Ovary (tissue), 3 donors: Measurements from ENCODE around the gene KCTD17.

Experiments
- POLR2A ChIP-seq: fragments of 450-650 bp; IDR thresholded peaks from one replicate; pipeline ENCODE4 v1.6.1; 2017; ENCODE audit warnings: antibody characterized with exemption, mild to moderate bottlenecking, moderate library complexity
- TF ChIP-seq, protein P1 (sequence below), 3 donors: fragments of 450-650 bp in 2 of 3; fragments of 200-600 bp in 1 of 3; IDR thresholded peaks; one replicate each; pipeline versions ENCODE4 v1.5.1 to v1.8.0; 2016 to 2022; ENCODE audit warnings: antibody characterized with exemption in 3 of 3, mild to moderate bottlenecking in 1 of 3
- donor health status: DM: no; HTN: no; CAD: no.

DNA sequence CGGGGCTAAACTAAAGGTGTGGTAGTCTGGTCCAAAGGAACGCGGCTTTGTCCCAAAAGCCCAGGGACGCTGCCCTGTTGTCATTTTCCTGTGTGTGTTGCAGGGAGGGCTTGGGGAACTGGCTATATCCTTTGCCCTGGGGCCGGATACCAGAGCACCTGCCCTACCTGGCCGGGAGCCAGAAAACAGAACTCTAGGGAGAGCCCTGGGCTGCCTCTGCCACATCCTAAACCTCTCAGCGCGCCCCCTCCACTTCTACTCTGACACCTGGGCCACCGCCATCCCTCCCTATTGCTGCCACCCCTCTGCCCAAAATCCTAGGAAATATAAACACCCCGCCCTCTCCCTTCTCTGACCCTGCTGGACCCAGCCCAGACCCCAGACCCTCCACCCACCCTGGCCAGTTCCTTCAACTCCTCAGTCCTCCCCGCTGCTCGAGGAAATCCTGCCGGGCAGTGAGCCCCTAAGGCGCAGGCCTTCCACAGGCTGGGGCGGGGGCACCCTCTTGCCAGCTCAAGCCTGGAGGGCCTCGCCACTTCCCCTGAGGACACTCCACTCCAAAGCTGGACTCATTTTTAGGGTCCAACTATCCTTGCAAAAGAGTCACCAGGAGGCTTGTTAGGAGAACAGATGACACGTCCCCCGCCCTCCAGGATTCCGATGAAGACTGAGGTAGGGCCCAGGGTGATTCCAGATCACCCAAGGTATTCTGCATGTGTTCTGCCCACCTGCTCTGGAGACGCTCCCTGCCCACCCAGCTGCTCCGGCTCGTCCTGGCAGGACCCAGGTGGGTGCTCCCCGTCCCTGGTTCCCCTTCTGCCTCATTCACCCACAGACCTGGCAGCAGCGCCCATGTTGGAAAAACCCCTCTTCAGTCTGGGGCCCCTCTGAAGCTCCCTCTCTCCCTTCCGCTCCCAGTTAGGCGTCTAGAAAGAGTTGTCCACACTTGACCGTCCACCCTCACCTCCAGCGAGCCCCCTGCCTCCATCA lies 12.2 kb downstream of the KCTD17 start:
- no peak for TF ChIP-seq POLR2A
- TF ChIP-seq, protein P1, sequence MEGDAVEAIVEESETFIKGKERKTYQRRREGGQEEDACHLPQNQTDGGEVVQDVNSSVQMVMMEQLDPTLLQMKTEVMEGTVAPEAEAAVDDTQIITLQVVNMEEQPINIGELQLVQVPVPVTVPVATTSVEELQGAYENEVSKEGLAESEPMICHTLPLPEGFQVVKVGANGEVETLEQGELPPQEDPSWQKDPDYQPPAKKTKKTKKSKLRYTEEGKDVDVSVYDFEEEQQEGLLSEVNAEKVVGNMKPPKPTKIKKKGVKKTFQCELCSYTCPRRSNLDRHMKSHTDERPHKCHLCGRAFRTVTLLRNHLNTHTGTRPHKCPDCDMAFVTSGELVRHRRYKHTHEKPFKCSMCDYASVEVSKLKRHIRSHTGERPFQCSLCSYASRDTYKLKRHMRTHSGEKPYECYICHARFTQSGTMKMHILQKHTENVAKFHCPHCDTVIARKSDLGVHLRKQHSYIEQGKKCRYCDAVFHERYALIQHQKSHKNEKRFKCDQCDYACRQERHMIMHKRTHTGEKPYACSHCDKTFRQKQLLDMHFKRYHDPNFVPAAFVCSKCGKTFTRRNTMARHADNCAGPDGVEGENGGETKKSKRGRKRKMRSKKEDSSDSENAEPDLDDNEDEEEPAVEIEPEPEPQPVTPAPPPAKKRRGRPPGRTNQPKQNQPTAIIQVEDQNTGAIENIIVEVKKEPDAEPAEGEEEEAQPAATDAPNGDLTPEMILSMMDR (IDR thresholded peaks at IDR 0.05), result no peak
